Measurements from ENCODE around the gene SH3RF1.
"Not testable (repeated sequence)": the region's sequence is repeated elsewhere in the genome, so short reads cannot be mapped to it uniquely, and the experiment has no call there.

The SH3RF1 gene

DNA sequence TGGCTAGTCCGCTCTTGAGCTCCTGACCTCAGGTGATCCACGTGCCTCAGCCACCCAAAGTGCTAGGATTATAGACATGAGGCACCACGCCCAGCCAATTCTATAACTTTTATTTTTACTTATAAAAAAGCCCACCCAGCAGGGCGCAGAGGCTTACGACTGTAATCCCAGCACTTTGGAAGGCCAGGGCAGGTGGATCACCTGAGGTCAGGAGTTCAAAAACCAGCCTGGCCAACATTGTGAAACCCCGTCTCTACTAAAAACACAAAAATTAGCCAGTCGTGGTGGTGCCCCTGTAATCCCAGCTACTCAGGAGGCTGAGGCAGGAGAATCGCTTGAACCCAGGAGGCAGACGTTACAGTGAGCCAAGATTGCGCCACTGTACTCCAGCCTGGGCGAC lies 73.5 kb downstream of the SH3RF1 start:
- DNase-seq = not testable (repeated sequence)

- DNase-seq = no peak
Observed at GRCh38 chr4:169195032-169195431, 75.7 kb downstream of the SH3RF1 start.

GRCh38 chr4:169189968-169190367 lies 80.8 kb downstream of the SH3RF1 start:
- DNase-seq = not testable (repeated sequence)

GRCh38 chr4:169189372-169189771 lies 81.4 kb downstream of the SH3RF1 start:
- no peak for DNase-seq

DNA sequence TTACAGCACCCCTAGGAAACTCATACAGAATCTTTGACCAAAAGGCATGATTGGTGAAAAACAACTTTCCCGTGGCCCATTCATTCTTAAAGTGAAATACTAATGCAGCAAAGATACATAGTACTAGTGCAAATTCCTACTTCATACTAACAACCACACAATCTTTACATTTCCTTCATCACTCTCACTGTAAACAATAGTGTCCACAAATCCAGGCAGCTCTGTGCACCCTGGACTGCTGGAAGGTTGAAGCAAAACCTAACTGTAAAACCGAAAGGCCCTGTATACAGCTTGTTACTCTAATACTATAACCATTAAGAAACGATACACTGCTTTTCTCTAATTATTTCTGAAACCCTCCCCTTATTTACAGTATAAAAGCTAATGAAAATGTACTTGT lies 82.6 kb downstream of the SH3RF1 start:
- no peak for DNase-seq

DNA sequence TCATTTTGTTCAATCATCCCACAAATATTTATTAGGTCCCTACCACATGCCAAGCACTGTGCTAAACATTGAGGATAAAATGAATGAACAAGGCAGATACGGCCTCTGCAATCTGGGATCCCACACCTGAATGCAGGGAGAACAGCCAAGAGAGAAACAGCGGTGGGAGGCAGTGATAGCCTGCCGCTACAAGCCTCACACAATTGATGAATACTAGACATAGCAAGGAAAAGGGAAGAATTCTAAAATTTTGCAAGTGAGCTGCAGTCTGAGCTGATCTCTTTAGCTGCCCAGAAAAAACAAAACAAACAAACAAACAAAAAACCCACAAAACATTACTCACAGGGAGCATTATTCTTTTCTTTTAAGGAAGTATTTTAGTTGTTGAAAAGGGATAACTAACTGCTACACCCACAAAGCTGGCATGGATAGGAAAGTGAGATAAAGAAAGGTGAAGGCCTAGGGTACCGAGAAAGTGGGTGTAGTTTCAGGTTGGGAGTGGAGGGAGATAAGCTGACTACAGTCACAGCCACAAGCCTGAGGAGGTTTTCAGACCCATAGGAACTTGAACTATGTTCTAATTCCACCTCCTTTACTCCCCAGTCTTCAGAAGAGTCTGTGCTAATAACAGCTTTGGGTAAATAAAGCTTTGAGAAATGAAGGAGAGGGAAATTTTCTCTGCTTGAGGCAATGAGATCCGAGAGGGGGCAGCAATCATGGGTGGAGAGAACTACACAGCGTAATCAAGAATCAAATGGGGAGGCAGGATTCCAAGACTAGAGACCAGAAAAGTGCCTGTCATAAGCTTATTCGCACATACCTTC lies 85.4 kb downstream of the SH3RF1 start:
- no peak for DNase-seq

GRCh38 chr4:169184686-169185085 lies 86.1 kb downstream of the SH3RF1 start:
- no peak for DNase-seq

- no peak for DNase-seq
Observed at GRCh38 chr4:169184236-169184635, 86.5 kb downstream of the SH3RF1 start.

GRCh38 chr4:169183581-169183980 lies 87.2 kb downstream of the SH3RF1 start:
- DNase-seq = no peak

GRCh38 chr4:169179609-169180521 lies 90.9 kb downstream of the SH3RF1 start:
- no peak for DNase-seq

DNA sequence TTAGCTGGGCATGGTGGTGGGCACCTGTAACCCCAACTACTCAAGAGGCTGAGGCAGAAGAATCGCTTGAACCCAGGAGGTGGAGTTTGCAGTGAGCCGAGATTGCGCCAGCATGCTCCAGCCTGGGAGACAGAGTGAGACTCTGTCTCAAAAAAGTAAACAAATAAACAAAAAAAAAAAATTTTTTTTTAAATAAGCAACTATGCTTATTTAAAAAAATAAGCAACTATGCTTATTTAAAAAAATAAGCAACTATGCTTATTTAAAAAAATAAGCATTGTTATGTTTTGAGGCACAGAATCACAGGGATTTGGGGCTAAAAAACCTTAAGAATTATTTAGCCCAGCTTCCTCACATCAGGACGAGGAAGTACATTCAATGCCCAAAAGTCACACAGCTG lies 92.7 kb downstream of the SH3RF1 start:
- not testable (repeated sequence) for DNase-seq

DNA sequence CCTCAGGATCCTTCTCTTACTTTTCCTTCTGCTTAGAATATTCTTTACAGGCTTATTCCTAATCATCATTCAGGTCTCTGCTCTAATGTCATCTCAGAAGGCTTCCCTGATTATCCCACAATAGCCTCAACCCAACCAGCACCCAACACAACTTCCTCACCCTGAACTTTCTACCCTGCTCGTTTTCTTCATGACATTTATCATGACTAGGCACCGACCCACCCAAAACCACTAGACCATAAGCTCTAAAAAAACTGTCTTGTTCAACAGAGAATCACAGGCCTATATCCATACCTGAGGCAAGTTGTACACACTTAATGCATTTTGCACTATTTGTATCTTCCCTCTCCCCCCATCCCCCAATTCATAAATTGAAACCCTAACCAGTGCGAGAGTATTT lies 95.3 kb downstream of the SH3RF1 start:
- no peak for DNase-seq

GRCh38 chr4:169175035-169175434 lies 95.7 kb downstream of the SH3RF1 start:
- no peak for DNase-seq

DNA sequence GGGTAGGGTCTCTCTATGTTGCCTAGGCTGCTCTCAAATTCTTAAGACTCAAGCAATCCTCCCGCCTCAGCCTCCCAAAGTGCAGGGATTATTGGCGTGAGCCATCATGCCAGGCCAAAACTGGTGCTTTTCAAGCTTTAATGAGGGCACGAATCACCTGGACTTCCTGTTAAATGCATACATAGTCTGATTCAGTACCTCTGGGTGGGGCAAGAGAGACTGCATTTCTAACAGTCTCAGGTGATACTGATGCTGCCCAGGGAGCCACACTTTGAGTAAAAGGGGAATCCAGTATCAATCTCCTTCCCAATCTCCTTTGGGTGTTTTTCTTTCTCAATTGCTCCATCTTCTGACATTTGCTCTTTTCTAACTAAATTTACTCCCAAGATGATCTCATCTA lies 96.5 kb downstream of the SH3RF1 start:
- DNase-seq = no peak

GRCh38 chr4:169167957-169168858 lies 102.5 kb downstream of the SH3RF1 start:
- no peak for DNase-seq

GRCh38 chr4:169164669-169165415 lies 105.9 kb downstream of the SH3RF1 start:
- no peak for DNase-seq

- no peak for DNase-seq
Observed at GRCh38 chr4:169163947-169164668, 106.6 kb downstream of the SH3RF1 start.

GRCh38 chr4:169163495-169163894 lies 107.3 kb downstream of the SH3RF1 start:
- no peak for DNase-seq

DNA sequence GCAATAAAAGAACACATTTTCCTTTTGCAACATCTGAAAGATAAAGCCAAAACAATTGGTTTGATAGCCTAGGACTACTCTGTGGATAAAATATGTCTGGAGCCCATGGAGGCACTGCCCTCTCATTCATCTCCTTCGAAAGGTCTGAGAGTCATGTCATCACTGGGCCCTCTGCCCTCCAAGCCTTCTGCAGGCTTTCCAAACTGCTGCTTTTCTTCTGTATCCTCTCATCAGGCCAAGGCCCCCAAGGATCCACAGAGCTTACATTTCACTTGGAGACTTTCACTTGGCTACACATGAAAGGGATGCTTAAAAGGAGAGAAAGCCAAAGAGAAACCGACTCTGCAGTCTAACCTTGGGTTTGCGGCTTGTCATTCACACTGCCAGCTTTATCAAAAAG lies 109.9 kb downstream of the SH3RF1 start:
- DNase-seq = no peak

GRCh38 chr4:169159624-169160171 lies 111.1 kb downstream of the SH3RF1 start:
- no peak for DNase-seq

- DNase-seq = no peak
Observed at GRCh38 chr4:169158861-169159260, 111.9 kb downstream of the SH3RF1 start.

Measured in CD4-positive, alpha-beta T cell treated with Interleukin-12 subunit alpha and Interleukin-12 subunit beta, for 1 hour (primary cell).